GM12872 (cell line): ENCODE data around the gene FMN1.

Experiments
- TF ChIP-seq, protein P1 (sequence below): IDR thresholded peaks from 3 replicates; pipeline ENCODE4 v1.5.1; 2011; ENCODE audit warnings: low read depth, mild to moderate bottlenecking, low read length, moderate library complexity; ENCODE audit not compliant: insufficient read depth

Gene FMN1

DNA sequence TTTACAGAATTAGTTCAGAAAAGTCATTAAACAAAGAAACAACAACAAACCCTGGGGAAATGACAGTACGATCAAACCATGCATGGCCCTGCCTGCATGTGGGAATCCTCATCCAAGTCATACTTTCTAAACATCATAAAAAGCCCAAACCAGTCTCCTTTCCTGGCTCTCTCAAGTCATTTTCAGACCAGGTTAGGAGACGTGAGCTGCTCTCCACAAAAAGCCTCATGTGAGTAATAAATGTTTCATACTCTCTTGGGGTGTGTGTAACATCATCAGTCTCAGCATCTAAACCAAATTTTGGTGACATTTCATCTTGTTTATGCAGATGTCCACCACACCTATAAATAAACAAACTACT is 457.8 kb downstream of the FMN1 start:
- TF ChIP-seq, protein P1, sequence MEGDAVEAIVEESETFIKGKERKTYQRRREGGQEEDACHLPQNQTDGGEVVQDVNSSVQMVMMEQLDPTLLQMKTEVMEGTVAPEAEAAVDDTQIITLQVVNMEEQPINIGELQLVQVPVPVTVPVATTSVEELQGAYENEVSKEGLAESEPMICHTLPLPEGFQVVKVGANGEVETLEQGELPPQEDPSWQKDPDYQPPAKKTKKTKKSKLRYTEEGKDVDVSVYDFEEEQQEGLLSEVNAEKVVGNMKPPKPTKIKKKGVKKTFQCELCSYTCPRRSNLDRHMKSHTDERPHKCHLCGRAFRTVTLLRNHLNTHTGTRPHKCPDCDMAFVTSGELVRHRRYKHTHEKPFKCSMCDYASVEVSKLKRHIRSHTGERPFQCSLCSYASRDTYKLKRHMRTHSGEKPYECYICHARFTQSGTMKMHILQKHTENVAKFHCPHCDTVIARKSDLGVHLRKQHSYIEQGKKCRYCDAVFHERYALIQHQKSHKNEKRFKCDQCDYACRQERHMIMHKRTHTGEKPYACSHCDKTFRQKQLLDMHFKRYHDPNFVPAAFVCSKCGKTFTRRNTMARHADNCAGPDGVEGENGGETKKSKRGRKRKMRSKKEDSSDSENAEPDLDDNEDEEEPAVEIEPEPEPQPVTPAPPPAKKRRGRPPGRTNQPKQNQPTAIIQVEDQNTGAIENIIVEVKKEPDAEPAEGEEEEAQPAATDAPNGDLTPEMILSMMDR, result no peak

DNA sequence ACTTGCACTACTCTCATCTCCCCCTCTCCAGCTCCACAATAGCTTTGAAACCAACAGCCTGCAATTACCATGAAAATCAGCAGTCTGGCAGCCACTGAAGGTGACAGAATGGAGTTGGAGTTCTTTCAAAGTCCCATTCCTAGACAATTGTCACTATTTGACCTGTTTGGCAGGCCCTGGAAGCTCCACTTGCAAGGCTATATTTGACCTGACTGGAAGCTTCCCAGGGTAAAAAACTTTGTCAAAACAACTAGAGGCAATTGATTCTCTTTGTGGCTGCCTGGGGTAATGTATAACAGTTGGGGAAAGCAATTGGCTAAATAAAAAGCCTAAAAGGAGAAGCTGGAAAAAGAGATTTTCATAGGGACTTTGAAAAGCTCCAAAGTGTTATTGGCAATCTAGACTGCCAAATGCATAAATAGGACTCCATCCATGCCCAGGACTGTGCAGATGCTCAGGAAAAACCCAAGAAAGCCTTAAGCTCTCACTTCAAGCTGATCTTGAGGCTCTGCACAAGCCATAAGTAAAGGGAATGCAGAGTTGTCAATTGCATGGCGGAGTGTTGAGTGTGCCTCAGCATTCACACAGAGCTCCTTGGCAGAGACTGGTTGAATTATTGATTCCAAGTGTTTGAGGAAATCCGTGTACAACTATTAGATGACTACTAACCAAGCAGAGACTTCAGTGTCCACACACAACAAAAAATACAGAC is 458.4 kb downstream of the FMN1 start:
- TF ChIP-seq, protein P1, result no peak

DNA sequence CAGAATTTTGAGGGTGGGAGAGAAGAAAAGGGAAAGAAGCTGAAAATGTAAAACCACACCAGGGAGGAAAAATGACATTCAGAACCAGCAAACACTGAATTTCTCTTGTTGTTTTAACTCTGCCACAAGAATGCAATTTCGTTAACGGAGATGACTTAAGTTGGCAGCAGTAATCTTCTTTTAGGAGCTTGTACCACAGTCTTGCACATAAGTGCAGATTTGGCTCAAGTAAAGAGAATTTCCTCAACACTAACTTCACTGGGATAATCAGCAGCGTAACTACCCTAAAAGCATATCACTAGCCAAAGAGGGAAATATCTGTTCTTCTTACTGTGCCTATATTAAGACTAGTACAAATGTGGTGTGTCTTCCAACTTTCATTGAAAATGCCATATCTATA is 461.2 kb downstream of the FMN1 start:
- TF ChIP-seq, protein P1, result no peak

DNA sequence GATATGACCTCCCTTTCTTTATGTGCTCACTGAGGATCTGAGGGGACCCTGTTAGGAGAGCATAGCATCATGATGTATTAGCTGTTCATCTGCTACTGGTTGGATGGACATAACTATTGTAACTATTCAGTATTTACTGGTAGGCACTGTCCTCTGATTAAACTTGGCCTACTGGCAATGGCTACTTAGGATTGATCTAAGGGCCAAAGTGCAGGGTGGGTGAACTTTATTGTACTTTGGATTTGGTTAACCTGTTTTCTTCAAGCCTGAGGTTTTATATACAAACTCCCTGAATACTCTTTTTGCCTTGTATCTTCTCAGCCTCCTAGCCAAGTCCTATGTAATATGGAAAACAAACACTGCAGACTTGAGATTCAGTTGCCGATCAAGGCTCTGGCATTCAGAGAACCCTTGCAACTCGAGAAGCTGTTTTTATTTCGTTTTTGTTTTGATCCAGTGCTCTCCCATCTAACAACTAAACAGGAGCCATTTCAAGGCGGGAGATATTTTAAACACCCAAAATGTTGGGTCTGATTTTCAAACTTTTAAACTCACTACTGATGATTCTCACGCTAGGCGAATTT is 461.8 kb downstream of the FMN1 start:
- TF ChIP-seq, protein P1, result no peak

DNA sequence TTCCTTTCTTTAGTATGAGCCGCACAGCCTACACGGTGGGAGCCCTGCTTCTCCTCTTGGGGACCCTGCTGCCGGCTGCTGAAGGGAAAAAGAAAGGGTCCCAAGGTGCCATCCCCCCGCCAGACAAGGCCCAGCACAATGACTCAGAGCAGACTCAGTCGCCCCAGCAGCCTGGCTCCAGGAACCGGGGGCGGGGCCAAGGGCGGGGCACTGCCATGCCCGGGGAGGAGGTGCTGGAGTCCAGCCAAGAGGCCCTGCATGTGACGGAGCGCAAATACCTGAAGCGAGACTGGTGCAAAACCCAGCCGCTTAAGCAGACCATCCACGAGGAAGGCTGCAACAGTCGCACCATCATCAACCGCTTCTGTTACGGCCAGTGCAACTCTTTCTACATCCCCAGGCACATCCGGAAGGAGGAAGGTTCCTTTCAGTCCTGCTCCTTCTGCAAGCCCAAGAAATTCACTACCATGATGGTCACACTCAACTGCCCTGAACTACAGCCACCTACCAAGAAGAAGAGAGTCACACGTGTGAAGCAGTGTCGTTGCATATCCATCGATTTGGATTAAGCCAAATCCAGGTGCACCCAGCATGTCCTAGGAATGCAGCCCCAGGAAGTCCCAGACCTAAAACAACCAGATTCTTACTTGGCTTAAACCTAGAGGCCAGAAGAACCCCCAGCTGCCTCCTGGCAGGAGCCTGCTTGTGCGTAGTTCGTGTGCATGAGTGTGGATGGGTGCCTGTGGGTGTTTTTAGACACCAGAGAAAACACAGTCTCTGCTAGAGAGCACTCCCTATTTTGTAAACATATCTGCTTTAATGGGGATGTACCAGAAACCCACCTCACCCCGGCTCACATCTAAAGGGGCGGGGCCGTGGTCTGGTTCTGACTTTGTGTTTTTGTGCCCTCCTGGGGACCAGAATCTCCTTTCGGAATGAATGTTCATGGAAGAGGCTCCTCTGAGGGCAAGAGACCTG is 463.5 kb downstream of the FMN1 start:
- TF ChIP-seq, protein P1, result no peak

DNA sequence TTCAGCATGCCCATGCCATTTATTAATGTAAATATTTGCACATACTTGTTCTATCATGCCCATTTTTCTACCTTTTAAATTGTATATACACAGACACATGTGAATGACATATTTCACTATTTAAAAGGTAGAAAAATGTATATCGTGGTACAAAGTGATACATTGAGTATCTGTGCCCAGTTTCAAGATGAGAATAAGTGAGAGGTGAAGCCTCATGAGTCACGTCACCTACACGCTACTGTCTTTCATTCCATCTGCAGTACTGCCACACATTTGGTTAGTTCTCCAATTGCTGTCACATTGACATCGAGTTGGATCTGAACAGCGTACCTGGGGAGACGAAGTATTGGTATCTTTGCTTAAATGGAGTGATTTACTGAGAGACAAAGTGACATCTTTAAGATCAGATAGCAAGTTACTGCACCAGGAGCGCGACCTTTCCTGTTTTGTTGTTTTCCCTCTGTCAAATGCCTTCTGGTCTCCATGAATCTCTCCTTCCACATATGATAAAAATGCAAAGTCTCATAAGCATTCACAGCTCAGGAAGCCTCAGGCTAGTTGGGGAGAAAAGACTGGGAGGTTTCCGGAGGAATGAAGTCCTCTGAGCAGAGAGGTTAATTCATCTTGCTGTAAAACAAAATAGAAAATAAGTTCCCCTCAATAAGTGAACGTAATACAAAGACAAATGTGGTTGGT is 464.7 kb downstream of the FMN1 start:
- TF ChIP-seq, protein P1, result no peak
